A673 (cell line): Measurements from ENCODE around the gene DNMT3A. TPM values are rescaled to one million over a fixed set of nuclear protein-coding genes. Genes with fewer than 3 reads are reported as not detected.

Experiments
- BruUV-seq: library from RNA; stranded (reverse); fragments of 400-500 nt; replicated peaks from 2 replicates; lab custom pipeline; 2021; lab: Mats Ljungman, UMichigan
- CTCF ChIA-PET: fragments of 300-600 bp; sonication (Branson Sonifier 250); formaldehyde crosslinking; loops from one replicate; lab custom pipeline; 2022; ENCODE audit warnings: antibody characterized with exemption; lab: Charles Lee
- POLR2A ChIA-PET: fragments of 300-600 bp; sonication (Branson Sonifier 250); formaldehyde crosslinking; loops from one replicate; lab custom pipeline; 2022; ENCODE audit warnings: antibody characterized with exemption; ENCODE audit not compliant: low non-redundant PET; lab: Charles Lee
- DNase-seq: peaks from one replicate; pipeline ENCODE4 v3.0.0-alpha.2; 2015; ENCODE audit warnings: low spot score
- H3K27ac ChIP-seq: fragments of 200-600 bp; sonication (generic); 2 replicates; pipeline ENCODE4 v1.5.1; 2016; ENCODE audit warnings: mixed run types, low read depth, mild to moderate bottlenecking, mixed read lengths, antibody characterized with exemption, low read length; ENCODE audit not compliant: poor library complexity, severe bottlenecking
- H3K27me3 ChIP-seq: fragments of 200-600 bp; sonication (generic); replicated peaks from 2 replicates; pipeline ENCODE4 v1.6.1; 2017; ENCODE audit warnings: mixed run types, low read depth, mild to moderate bottlenecking, mixed read lengths, antibody characterized with exemption, low read length; ENCODE audit not compliant: insufficient read depth, poor library complexity
- H3K36me3 ChIP-seq: fragments of 200-600 bp; sonication (generic); 2 replicates; pipeline ENCODE4 v1.6.1; 2016; ENCODE audit warnings: mixed run types, mild to moderate bottlenecking, mixed read lengths, antibody characterized with exemption, low read length; ENCODE audit not compliant: insufficient read depth, poor library complexity, severe bottlenecking
- H3K4me1 ChIP-seq: fragments of 200-600 bp; sonication (generic); 2 replicates; pipeline ENCODE4 v1.6.1; 2017; ENCODE audit warnings: mixed run types, mild to moderate bottlenecking, mixed read lengths, antibody characterized with exemption, low read length; ENCODE audit not compliant: insufficient read depth, poor library complexity, severe bottlenecking
- H3K4me3 ChIP-seq: fragments of 200-600 bp; sonication (generic); 2 replicates; pipeline ENCODE4 v1.5.1; 2016; ENCODE audit warnings: low read depth, mixed run types, mild to moderate bottlenecking, mixed read lengths, low read length; ENCODE audit not compliant: poor library complexity, severe bottlenecking
- H3K9me3 ChIP-seq: fragments of 200-600 bp; sonication (generic); 2 replicates; pipeline ENCODE4 v1.6.1; 2016; ENCODE audit warnings: mixed run types, low read depth, mild to moderate bottlenecking, mixed read lengths, antibody characterized with exemption, low read length; ENCODE audit not compliant: poor library complexity, severe bottlenecking
- CTCF ChIP-seq: fragments of 300-800, 200-600 bp; sonication (generic); conservative IDR thresholded peaks from 2 replicates; pipeline ENCODE4 v1.5.1; 2017; ENCODE audit warnings: low read depth, mild to moderate bottlenecking, antibody characterized with exemption, low read length, moderate library complexity, mixed read lengths
- EZH2 ChIP-seq: fragments of 200-600 bp; sonication (generic); IDR thresholded peaks from 2 replicates; pipeline ENCODE4 v1.6.1; 2017; ENCODE audit warnings: borderline replicate concordance, low read depth, mild to moderate bottlenecking, mixed read lengths, antibody characterized with exemption, low read length; ENCODE audit not compliant: poor library complexity, severe bottlenecking
- intact Hi-C: fragments of 100-400 bp; cut with micrococcal nuclease; formaldehyde crosslinking; loops from one replicate; pipeline ENCODE4 v1.10.0; 2022; ENCODE audit not compliant: unreplicated experiment
- total RNA-seq: library from RNA; stranded (reverse); gene quantifications from 2 replicates; pipeline ENCODE4 v1.2.3, GENCODE V29; 2021

DNMT3A gene
- total RNA-seq, 1 experiment from 2014 or later = 109 TPM

GRCh38 chr2:25363733-25364132 lies 22.0 kb upstream of the DNMT3A start:
- intact Hi-C loops = no loop called here
- H3K27ac ChIP-seq = no peak overlapping the region
- no peaks in the 10 kb centered on the region for H3K27me3 ChIP-seq
- H3K4me3 ChIP-seq = no peak overlapping the region
- no peaks in the 10 kb centered on the region for H3K9me3 ChIP-seq
- no peak for DNase-seq
- BruUV-seq = no TSS peak
- no peaks in the 10 kb centered on the region for H3K36me3 ChIP-seq
- ChIA-PET CTCF (no interaction called here), POLR2A (no interaction called here)
- TF ChIP-seq CTCF = no peak
- TF ChIP-seq EZH2 = no peak
- no peaks in the 10 kb centered on the region for H3K4me1 ChIP-seq

GRCh38 chr2:25362434-25363145 lies 20.9 kb upstream of the DNMT3A start:
- POLR2A ChIA-PET = interaction anchor here (0.6 to 1.0 kb wide), 2 partner anchors 32 to 43 kb away, joined by 4 to 7 read pairs; no protein-coding TSS in a partner anchor
- H3K4me1 ChIP-seq = no peaks in the 10 kb centered on the region
- intact Hi-C loops = no loop called here
- H3K36me3 ChIP-seq = no peaks in the 10 kb centered on the region
- peak overlapping the region; percentile 22 for H3K4me3 ChIP-seq
- CTCF ChIA-PET = interaction anchor here (0.5 to 1.1 kb wide), 18 partner anchors 9 to 790 kb away, joined by 3 to 14 read pairs (median 3); no protein-coding TSS in a partner anchor
- H3K27ac ChIP-seq = no peak overlapping the region
- no TSS peak for BruUV-seq
- no peaks in the 10 kb centered on the region for H3K9me3 ChIP-seq
- TF ChIP-seq EZH2 = no peak
- no peak for TF ChIP-seq CTCF
- no peaks in the 10 kb centered on the region for H3K27me3 ChIP-seq
- no peak for DNase-seq

GRCh38 chr2:25362049-25362433 lies 20.3 kb upstream of the DNMT3A start:
- peak; percentile 94 for DNase-seq
- Histone ChIP-seq H3K4me3 (peak overlapping the region; percentile 22), H3K36me3 (no peaks in the 10 kb centered on the region), H3K4me1 (no peaks in the 10 kb centered on the region), H3K27ac (no peak overlapping the region), H3K9me3 (no peaks in the 10 kb centered on the region), H3K27me3 (no peaks in the 10 kb centered on the region)
- intact Hi-C loops = no loop called here
- CTCF ChIA-PET = interaction anchor here (0.5 to 1.1 kb wide), 18 partner anchors 9 to 789 kb away, joined by 3 to 14 read pairs (median 3); no protein-coding TSS in a partner anchor
- BruUV-seq = no TSS peak
- TF ChIP-seq EZH2 (no peak), CTCF (peak; percentile 99)
- POLR2A ChIA-PET = interaction anchor here (0.6 to 1.0 kb wide), 2 partner anchors 33 to 42 kb away, joined by 4 to 7 read pairs; no protein-coding TSS in a partner anchor
